Measurements from ENCODE around the gene NTN5. TPM values are rescaled to one million over a fixed set of nuclear protein-coding genes. Genes with fewer than 3 reads are reported as not detected.
"Not testable (repeated sequence)": the region's sequence is repeated elsewhere in the genome, so short reads cannot be mapped to it uniquely, and the experiment has no call there.

Gene NTN5
- total RNA-seq, 1 donor from 2014 or later = not detected

DNA sequence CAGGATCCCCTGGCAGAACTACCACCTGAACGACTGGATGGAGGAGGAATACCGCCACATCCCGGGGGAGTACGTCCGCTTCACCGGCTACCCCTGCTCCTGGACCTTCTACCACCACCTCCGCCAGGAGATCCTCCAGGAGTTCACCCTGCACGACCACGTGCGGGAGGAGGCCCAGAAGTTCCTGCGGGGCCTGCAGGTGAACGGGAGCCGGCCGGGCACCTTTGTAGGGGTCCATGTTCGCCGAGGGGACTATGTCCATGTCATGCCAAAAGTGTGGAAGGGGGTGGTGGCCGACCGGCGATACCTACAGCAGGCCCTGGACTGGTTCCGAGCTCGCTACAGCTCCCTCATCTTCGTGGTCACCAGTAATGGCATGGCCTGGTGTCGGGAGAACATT, 30.5 kb upstream of the NTN5 start:
- intact Hi-C loops (cut with DNase I) = no loop called here
- DNase-seq (ENCODE audit: low spot score) = no peak

DNA sequence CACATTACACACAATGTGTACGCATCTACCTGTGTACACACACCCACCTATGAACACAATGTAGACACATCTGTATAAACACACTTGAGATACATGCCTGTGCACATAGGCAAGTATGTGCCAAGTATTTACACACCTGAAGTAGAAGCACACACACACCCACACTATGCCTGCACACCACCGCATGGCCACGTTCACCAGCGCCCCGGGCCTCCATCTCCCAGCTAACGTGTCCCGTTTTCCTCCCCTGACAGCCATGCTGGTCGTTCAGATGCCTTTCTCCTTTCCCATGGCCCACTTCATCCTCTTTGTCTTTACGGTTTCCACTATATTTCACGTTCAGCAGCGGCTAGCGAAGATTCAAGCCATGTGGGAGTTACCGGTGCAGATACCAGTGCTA, 29.9 kb upstream of the NTN5 start:
- no peak for DNase-seq (ENCODE audit: low spot score)
- intact Hi-C loops (cut with DNase I) = no loop called here

DNA sequence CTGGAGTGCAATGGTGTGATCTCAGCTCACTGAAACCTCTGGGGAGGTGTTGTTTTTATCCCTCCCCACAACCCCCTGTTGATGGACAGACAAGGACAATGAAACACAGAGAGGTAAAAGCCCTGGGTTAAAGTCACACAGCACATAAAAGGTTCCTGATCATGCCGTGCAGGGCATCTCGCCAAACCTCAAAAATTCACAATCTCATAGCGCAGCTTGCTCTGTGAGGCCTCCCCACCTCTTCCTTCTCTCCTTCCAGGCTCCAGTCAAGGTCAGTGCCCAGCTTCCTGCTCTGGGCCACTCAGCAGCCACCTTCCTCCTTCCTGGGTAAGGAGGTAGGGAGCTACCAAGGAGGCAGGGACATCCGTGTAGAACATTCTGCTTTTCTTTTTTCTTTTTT, 25.2 kb upstream of the NTN5 start:
- no peak for DNase-seq (ENCODE audit: low spot score)
- intact Hi-C loops (cut with DNase I) = no loop called here

DNA sequence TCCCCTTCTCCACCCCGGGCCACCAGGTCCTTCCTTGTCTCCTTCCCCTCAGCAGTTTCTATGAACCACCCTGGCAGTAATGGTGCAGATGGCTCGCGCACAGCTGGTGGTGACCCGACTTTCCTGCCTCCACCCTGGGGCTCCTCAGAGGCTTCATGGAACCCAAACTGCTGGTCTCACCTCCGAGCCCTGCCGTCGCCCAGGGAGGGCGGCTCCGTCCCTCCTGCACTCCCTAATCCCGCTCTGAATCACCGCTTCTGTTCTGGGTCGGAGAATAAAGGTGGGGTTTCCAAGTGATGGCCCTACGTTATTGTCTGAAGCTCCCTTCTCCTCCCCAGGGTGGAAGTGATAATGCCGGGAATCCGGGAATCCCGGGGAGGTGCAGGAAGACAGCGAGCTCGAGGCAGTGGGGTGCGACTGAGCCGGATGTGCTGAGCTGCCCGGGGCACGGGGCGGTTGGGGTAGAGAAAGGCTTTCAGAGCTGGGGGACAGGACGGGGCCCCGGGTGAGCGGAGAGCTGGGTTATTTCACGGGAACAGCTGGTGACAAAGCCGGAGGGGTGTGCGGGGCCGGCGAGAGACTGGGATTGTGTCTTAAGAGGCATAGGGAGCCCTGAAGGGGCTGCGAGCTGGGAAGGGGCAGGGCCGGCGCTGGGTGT, 23.7 kb upstream of the NTN5 start:
- intact Hi-C loops (cut with DNase I) = no loop called here
- DNase-seq (ENCODE audit: low spot score) = no peak

DNA sequence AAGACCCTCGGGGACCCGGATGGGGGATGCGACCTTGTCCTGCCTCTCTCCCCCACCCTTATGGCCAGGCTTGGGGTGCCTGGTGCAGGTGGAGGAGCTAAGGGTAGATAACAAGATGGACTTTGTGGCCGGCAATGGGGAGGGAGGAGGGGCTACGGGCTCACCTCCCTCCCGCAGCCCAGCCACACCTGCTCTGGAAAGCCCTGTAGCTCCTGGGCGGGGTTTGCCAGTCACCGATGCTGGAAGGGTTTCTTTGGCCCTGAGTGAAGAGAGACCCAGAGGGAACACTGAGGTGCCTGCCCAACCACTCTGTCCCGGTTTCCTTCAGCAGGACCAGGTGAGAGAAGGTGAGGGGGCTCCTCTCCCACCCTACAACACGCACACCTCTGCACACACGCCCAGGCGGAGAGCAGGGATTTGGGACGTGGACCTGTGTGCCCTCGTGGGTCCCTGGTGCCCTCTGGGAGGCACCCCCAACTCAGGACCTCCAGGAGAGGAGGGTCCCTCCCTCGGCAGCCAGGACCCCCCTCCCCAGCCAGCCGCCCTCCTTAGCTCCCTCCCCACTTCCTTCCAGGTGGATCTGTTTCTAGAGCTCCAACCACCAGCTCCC, 23.0 kb upstream of the NTN5 start, which contains the start of gene FUT2:
Gene FUT2, plus strand, starts transcription at position 229 of the 610 bp plus-strand sequence. CDS start 6,986 bp downstream, outside the sequence.
- no peak for DNase-seq (ENCODE audit: low spot score)
- intact Hi-C loops (cut with DNase I) = no loop called here

DNA sequence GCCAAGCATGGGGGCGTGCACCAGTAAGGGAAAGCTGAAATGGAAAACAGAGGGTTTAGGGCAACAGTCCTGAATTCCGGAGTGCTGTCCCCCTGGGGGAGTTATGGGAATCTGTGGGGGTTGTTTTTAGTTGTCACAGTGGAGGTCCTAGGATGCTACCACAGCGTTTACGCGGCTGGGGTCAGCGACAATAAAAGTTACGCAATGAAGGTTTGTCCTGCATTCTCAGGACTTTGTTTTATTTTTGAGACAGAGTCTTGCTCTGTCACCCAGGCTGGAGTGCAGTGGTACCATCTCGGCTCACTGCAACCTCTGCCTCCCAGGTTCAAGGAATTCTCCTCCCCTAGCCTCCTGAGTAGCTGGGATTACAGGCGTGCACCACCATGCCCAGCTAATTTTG, 20.8 kb upstream of the NTN5 start:
- DNase-seq (ENCODE audit: low spot score); intact Hi-C loops (cut with DNase I): not testable (repeated sequence)

DNA sequence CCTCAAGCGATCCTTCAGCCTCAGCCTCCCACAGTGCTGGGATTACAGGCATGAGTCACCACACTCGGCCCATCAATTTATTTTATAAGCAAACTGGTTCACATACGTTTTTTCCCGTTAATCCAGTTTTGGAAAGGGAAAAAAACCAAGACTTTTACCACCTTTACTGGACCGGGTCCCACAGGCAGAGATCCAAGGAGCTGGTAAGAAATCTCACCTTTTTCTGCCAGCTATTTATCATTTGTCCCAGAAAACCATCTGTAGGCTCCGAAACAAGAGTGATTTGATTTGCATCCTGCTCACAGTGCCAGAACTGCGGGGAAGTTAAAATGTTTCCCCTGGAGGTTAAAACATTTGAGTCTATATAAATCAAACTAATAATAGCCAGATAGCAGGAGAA, 16.6 kb upstream of the NTN5 start:
- DNase-seq (ENCODE audit: low spot score) = no peak
- intact Hi-C loops (cut with DNase I) = no loop called here

DNA sequence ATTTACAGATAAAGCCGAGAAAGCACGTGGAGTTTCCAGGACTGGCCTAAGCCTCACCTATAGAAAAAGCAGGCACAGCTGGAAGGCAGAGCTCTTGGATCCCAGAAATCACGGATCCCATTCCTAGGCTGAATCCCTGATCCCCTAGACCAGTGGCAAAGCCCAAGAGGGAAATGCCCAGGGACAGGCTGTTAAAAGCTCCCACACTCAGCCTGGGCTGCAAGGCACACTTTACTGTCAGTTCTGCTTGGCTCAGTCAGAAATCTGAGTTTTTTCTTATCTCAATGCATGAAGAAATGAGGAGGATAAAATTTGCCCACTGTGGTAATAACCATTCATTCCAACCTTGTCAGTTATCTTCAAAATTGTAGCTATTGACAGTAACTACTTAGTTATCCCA, 15.0 kb upstream of the NTN5 start:
- intact Hi-C loops (cut with DNase I) = no loop called here

DNA sequence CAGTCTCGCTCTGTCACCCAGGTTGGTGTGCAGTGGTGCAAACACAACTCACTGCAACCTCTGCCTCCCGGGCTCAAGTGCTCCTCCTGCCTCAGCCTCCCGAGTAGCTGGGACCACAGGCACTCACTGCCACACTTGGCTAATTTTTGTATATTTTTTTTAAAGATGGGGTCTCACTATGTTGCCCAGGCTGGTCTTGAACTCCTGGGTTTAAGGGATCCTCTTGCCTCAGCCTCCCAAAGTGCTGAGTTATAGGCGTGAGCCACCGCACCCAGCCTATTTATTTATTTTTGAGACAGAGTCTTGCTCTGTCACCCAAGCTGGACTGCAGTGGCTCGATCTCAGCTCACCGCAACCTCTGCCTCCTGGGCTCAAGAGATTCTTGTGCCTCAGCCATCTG, 13.8 kb upstream of the NTN5 start:
- intact Hi-C loops (cut with DNase I); DNase-seq (ENCODE audit: low spot score): not testable (repeated sequence)

More for the DNA sequence above, 15.0 kb upstream of the NTN5 start:
- no peak for DNase-seq (ENCODE audit: low spot score)

DNA sequence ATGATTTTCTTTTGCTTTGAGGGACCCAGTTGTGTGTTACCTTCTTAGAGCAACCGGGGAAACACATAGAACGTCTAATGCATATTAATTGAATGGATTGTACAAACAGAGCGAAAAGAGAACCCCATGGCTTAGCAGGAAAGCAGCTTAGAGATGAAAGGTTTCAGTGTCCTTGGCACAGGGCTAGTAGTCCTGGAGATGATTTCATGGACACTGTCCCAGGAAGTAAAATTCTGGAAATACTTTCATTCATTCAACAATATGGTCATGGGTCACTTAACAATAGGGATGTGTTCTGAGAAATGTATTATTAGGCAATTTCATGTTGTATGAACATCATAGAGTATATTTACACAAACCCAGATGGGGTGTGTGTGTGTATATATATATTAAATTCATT, 13.3 kb upstream of the NTN5 start:
- no peak for DNase-seq (ENCODE audit: low spot score)
- intact Hi-C loops (cut with DNase I) = no loop called here

DNA sequence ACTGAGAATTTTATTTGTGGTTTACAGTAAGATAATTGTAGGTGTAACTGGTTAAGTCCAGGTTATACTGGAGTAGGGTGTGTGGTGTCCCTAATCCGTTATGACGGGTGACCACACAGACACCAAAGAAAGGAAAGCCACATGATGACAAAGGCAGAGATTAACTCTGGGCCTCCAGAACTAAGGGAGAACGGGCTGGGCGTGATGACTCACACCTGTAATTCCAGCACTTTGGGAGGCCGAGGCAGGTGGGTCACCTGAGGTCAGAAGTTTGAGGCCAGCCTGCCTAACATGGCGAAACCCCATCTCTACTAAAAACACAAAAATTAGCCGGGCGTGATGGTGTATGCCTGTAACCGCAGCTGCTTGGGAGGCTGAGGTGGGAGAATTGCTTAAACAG, 12.8 kb upstream of the NTN5 start:
- intact Hi-C loops (cut with DNase I) = no loop called here
- DNase-seq (ENCODE audit: low spot score) = no peak

DNA sequence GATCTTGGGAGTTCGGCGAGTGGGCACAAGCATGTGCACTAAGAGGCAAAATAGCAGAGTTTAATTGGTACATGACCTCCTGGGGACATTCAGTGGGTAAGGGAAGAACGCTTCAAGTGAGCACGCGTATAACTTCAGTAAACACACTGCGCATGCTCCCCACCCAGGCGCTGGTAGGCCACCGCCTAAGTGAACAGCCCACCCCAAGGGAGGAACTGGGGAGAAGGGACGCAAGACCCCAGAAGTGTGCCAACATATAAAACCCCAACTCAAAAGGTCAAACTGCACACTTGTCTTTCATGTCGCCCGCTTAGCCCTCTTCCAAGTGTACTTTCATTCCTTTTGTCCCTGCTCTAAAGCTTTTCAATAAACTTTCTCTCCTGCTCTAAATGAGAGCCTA, 10.5 kb upstream of the NTN5 start:
- no peak for DNase-seq (ENCODE audit: low spot score)
- intact Hi-C loops (cut with DNase I) = no loop called here

DNA sequence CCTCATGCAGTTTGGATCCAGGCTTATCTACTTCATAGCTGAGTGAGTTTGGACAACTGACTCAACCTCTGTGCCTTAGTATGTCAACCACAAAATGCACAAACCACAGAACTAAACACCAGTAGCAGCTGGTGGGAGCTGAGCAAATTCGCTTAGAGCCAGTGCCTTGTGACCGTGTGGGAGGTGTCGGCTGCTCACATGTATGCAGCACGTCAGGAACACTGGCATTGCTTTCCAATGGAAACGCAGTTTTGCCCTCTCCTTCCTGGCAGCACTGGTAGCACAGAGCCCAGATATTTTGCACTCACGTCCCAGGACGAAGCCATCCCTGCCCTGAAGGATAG, 8.3 kb upstream of the NTN5 start:
- DNase-seq (ENCODE audit: low spot score) = no peak
- intact Hi-C loops (cut with DNase I) = no loop called here

DNA sequence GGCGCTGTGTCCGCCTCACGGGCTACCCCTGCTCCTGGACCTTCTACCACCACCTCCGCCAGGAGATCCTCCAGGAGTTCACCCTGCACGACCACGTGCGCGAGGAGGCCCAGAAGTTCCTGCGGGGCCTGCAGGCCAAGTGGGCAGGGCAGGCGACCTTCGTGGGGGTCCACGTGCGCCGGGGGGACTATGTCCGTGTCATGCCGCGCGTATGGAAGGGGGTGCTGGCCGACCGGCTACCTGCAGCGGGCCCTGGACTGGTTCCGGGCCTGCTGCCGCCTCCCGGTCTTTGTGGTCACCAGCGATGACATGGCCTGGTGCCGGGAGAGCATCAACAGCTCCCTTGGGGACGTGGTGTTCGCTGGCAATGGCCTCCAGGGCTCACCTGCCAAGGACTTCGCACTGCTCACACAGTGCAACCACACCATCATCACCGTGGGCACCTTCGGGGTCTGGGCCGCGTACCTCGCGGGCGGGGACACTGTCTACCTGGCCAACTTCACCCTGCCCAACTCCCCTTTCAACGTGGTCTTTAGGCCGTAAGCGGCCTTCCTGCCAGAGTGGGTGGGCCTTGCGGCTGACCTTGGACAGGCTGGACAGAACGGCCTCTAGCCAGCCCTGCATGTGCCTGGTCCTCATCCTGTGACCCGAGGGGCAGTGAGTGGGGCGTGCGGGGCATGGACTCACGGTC, 7.8 kb upstream of the NTN5 start:
- intact Hi-C loops (cut with DNase I) = no loop called here
- DNase-seq (ENCODE audit: low spot score) = no peak

DNA sequence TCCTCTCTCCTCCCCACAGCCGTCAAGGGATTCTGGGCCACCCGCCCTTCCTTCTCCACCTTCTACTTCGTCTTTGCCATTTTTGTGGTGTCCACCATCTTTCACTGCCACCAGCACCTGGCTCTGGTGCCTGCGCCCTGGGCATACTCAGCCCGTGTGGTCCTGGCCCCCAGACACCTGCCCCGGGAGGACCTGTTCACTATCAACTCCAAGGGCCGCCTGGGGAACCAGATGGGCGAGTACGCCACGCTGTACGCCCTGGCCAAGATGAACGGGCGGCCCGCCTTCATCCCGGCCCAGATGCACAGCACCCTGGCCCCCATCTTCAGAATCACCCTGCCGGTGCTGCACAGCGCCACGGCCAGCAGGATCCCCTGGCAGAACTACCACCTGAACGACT, 7.2 kb upstream of the NTN5 start:
- DNase-seq (ENCODE audit: low spot score); intact Hi-C loops (cut with DNase I): not testable (repeated sequence)

DNA sequence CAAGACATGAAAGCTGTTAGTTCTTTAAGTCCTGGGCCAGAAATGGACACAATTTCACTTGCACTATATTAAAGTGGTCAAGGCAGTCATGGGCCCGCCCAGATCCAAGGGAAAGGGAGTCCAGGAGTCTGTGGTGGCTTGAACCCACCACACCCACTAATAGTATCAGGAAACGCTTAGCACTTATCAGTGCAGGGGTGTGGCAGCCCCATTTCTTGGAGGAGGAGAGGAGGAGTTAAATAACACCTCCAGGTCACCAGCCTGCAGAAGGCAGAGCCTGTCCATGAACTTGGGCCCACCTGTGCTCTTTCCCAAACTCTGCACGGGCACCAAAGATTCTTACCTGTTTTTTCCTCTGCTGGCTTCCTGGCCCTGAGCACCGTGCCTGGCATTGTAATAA, 5.4 kb upstream of the NTN5 start:
- no peak for DNase-seq (ENCODE audit: low spot score)
- intact Hi-C loops (cut with DNase I) = loop anchor here (5.0 kb wide), 1 partner anchor 34 kb away; no protein-coding TSS in a partner anchor

DNA sequence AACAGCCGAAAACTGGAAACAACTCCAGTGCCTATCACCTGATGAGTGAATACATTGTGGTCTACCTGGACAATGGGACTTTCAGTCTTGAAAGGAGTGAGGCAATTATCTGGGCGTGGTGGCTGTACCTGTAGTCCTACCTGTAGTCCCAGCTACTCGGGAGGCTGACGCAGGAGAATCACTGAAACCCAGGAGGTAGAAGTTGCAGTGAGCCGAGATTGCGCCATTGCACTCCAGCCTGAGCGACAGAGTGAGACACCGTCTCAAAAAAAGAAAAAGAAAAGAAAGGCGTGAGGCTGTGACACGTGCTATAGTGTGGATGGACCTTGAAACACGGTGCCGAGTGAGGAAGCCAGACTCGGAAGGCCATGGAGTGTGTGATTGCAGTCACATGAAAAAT, 4.1 kb upstream of the NTN5 start:
- intact Hi-C loops (cut with DNase I) = loop anchor here (5.0 kb wide), 1 partner anchor 35 kb away; no protein-coding TSS in a partner anchor
- DNase-seq (ENCODE audit: low spot score) = no peak

DNA sequence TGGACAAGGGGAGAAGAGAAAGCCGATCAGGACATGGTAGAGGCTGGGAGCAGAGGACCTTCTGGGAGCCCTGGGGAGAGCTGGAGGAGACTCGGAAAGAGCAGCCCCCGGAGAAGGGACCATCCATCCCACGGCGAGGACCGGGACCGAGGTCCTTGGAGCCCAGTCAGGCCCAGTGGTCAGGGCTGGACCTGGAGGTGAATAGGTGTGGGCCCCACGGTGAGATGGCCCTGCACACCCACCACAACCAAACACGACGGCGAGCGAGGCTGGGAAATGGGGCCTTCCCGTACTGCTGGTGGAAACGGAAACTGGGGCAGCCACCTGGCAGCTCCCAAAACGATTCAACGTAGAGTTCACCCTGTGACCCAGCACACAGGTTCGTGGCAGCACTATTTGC, 3.7 kb upstream of the NTN5 start:
- no peak for DNase-seq (ENCODE audit: low spot score)
- intact Hi-C loops (cut with DNase I) = loop anchor here (5.0 kb wide), 1 partner anchor 36 kb away; no protein-coding TSS in a partner anchor

DNA sequence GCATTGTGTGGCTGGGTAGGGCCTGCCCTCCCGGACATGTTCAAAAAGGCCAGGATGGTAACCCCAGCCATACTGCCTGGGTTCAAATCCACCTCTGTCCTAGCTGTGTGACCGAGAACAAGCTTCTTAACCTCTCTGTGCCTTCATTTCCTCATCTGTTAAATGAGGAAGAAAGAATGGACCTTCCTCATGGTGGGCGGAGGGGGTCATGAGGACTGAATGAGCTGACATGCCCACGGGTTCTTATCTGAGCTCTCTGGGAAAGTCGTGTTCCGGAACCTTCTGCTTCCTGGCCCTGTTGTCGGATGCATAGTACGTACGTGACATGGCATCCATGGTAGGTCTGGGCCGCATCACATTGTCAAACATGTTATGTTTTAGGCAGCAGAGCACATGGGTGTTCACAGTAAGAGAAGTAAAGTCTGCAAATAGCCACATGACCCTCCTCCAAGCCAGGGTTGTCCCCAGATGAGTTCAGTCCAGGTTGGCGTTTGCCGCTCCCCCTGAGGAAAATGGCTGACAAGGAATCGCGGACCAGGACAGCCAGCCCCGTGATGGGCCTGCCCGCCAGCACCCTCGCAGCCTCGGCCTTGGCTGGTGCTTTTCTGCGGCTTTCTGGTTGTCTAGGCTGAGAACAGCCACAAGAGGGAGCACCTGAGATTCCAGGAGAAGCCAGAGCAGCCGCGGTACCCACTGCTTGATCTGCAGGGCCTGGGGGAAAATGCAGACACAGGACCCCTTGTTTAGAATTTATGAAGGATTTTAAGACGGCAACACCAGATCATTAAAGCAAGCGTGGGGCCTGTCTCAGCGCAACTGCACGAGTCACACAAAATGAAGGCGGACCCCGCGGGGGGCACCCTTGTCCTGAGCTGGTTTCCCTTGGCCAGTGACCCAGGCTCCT, 2.4 kb upstream of the NTN5 start:
- intact Hi-C loops (cut with DNase I) = loop anchor here (2.0 to 5.0 kb wide), 2 partner anchors 37 to 64 kb away; no protein-coding TSS in a partner anchor
- DNase-seq (ENCODE audit: low spot score) = peak; percentile 85

Measured in cardiac septum (tissue), 1 donor.